GM18907 (cell line): ENCODE measurements around the gene HLA-DQA1.
A peak's percentile ranks its signal among the peaks of the same experiment; 100 is the strongest.
"Not testable (repeated sequence)": the region's sequence is repeated elsewhere in the genome, so short reads cannot be mapped to it uniquely, and the experiment has no call there.

Source experiments
- ATAC-seq: cut with Tn5 transposase; IDR thresholded peaks from one replicate; pipeline ENCODE4 v1.9.1; 2021; ENCODE audit warnings: mild to moderate bottlenecking, moderate library complexity; ENCODE audit not compliant: unreplicated experiment

Gene HLA-DQA1

DNA sequence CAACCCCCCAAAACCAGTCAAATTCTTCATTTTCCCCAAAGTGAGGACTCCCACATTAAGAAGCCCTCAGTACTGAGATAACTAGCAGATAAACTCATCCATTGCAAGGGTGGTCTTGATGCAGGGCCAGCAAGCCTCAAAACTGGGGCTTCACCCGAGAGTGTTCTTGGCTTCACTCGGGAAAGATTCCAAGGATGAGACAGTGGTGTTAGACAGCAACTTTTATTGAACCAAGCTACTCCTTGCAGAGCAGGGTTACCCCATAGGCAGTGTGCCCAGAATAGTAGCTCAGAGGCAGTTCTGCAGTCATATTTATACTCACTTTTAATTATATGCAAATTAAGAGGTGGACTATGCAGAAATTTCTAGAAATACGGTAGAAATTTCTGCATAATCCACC is 15.8 kb upstream of the HLA-DQA1 start:
- no peak for ATAC-seq

DNA sequence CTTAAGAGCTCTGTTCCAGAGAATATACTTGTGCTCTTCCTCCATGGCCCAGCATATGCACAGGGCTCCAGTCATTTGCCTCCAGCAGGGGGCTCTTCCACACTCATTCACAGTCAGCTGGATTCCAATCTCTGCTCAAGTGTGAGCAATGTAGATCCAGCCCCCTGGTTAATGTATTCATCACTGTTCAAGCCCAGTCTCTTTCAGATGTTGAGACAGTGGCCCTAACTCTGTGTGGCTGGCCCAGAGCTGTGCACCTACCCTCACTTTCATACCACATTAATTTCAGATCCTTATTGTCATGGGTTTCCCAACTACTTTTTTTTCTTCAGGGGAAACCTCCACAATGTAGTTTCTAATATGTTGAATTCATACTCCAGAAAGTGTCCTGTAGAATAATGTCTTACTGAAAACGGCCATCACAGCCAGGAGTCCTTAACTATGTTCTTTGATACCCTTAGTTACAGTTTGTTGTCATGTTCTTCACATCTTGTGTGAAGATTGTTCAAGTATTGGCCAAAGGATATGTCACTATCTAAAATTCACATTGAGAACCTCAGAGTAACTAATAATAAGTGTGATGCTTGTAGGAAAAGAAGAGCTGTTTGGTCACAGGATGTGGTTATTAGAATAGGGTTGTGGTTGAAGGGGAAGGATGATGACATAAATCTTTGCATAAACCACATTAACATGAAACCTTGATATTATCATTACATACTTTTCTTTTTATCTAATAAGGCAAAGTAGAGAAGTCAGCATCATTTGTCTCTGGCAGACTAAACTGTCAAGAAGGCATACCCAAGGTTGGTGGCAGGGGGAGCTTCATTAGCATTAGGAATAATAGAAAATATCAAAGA is 14.4 kb upstream of the HLA-DQA1 start:
- peak; percentile 78 for ATAC-seq

DNA sequence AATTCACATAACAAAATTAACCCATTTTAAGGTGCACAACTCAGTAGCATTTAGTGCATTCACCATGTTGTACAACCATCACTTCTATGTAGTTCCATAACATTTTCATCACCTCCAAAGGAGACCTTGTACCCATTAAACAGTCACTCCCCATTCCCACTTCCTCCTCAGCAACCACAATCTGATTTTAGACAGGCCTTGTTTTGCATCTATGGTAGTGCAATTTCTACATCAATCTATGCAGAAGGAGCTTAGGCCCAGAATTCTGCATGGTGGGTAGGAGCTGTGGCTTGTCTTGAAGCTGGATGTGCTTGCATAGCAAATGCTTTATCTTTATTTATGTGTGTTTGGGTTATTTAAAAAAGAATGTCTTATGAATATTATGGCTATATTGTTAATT is 13.5 kb upstream of the HLA-DQA1 start:
- ATAC-seq, result peak; percentile 11

GRCh38 chr6:32624565-32624964 is 12.6 kb upstream of the HLA-DQA1 start:
- ATAC-seq, result no peak

DNA sequence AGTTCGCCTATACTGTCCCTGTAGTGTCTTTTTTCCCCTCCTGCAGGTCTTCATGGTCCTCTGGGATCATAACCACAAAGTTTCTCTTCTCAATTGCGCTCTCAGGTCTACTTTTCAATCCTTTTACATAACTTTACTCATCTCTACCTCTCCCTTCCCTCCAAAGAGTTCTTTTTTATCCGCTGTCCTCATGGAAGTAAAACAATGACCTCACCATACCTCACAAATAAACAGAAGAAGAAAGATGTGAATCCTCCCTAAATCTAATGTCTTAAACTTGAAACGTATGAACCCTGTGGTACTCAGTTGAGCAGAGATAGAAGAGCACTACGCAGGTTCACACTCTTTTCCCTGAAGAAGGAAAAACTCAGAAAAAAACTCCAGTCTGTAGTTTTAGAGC is 12.1 kb upstream of the HLA-DQA1 start:
- no peak for ATAC-seq

DNA sequence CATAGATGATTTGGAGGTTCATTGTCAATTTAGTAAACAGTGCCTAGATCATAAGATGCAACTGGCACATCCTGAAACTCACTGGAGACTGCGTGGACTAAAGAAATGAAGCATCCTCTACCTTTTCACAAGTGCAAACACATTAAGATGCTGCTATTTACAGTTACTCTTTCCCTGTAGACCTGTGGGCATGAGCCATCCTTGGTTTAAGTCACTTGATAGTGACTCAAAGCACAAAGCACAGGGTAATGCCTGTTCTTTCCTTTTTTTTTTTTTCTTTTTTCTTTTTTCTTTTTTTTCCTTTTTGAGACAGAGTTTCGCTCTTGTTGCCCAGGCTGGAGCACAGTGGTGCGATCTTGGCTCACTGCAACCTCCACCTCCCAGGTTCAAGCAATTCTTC is 10.0 kb upstream of the HLA-DQA1 start:
- no peak for ATAC-seq

- peak; percentile 43 for ATAC-seq
Observed at GRCh38 chr6:32627831-32628230, 9.4 kb upstream of the HLA-DQA1 start.

DNA sequence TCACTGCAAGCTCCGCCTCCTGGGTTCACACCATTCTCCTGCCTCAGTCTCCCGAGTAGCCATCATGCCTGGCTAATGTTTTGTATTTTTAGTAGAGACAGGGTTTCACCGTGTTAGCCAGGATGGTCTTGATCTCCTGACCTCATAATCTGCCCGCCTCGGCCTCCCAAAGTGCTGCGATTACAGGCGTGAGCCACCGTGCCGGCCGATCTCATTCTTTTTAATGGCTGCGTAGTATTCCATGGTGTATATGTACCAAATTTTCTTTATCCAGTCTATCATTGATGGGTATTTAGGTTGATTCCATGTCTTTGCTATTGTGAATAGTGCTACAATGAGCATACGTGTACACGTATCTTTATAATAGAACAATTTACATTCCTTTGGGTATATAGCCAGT is 7.4 kb upstream of the HLA-DQA1 start:
- not testable (repeated sequence) for ATAC-seq

- ATAC-seq, result no peak
Observed at GRCh38 chr6:32635526-32636123, 1.6 kb upstream of the HLA-DQA1 start.

- ATAC-seq, result no peak
Observed at GRCh38 chr6:32637883-32638282, 677 bp downstream of the HLA-DQA1 start.

GRCh38 chr6:32638532-32639219 is 1.5 kb downstream of the HLA-DQA1 start:
- ATAC-seq, result no peak

- ATAC-seq, result no peak
Observed at GRCh38 chr6:32639440-32640394, 2.5 kb downstream of the HLA-DQA1 start.

DNA sequence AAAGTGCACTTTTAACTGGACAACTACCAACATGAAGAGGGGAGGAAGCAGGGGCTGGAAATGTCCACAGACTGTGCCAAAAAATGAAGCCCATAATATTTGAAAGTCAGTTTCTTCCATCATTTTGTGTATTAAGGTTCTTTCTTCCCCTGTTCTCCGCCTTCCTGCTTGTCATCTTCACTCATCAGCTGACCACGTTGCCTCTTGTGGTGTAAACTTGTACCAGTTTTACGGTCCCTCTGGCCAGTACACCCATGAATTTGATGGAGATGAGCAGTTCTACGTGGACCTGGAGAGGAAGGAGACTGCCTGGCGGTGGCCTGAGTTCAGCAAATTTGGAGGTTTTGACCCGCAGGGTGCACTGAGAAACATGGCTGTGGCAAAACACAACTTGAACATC is 3.9 kb downstream of the HLA-DQA1 start:
- ATAC-seq, result no peak

GRCh38 chr6:32641785-32642719 is 4.8 kb downstream of the HLA-DQA1 start:
- not testable (repeated sequence) for ATAC-seq

DNA sequence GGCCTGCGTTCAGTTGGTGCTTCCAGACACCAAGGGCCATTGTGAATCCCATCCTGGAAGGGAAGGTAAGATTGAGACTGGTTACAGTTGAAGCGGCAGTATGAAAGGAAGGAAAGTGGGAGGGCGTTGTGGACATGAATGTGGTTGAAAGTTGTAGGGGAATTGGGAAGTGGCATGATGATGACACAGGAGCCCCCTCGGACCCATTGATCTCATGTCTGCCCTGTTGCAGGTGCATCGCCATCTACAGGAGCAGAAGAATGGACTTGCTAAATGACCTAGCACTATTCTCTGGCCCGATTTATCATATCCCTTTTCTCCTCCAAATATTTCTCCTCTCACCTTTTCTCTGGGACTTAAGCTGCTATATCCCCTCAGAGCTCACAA is 5.5 kb downstream of the HLA-DQA1 start:
- no peak for ATAC-seq

DNA sequence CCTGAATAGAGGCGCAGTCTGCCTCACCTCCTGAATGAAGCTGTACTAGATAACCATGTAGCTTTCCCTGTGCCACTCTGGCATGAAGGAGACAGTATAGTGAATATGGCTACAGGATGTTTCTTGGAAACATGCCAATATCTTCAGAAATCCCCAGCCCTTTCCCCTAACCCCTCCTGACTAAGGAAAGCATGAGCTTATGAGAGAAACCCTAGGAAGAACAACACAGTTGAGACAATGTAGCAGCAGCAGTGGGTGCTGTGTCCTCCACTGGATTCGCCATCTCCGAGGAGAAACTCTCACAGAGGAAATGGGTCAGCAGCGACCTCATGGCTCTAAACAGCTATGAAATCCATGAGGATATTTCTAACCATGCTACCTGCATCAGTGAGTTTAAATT is 6.7 kb downstream of the HLA-DQA1 start:
- no peak for ATAC-seq

DNA sequence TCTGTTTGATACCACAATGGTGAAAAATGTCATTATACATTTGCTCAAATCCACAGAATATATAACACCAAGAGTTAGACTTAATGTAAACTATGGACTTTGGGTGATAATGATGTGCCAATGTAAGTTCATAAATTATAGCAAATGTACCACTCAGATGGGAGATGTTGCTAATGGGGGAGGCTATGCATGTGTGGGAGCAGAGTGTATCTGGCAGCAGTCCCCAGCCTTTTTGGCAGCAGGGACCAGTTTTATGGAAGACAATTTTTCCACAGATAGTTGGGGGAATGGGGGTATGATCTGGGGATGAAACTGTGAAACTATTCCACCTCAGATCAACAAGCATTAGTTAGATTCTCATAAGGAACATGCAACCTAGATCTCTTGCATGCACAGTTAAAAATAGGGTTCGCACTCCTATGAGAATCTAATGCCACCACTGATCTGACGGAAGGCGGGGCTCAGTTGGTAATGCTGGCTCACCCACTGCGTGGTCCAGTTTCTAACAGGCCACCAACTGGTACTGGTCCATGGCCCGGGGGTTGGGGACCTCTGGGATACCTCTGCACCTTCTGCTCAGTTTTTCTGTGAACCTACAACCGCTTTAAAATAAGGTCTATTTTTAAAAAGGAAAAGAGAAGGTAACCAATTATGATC is 8.0 kb downstream of the HLA-DQA1 start:
- ATAC-seq, result no peak

DNA sequence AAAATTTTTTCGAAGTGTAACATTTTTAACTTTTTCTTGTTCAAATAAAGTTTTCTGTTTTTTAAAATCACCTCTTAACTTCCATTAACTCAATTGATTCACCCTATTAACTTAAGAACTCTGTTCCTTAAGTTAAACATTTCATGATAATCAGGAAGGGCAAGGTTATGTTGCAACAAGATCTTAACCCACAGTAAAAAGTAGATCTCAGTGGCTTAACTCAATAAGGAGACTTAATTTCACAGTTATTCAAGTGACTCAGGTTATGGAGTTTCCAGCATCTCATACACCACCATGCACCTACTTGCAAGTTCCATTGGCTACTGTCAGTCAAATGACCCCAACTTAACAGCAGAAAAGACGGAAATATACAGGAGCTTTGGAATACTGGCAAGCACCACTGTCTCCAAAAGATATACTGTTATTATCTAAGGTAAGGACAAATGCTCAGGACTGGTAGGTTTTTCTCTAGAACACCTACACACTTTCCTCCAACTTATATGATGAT is 18.1 kb downstream of the HLA-DQA1 start:
- ATAC-seq, result no peak

DNA sequence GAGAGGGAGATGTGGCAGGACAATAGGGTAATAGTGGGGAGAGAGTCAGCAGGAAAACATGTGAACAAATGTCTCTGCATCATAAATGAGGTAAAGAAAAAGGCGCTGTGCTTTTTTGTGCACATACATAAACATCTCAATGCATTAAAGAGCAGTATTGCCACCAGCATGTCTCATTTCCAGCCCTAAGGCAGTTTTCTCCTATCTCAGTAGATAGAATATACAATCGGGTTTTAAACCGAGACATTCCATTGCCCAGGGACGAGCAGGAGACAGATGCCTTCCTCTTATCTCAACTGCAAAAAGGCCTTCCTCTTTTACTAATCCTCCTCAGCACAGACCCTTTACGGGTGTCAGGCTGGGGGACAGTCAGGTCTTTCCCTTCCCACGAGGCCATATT is 20.1 kb downstream of the HLA-DQA1 start:
- ATAC-seq, result not testable (repeated sequence)
